Ectodermal cell (in vitro differentiated cells): ENCODE results near the gene ZBED6.
"Not testable (repeated sequence)": the region's sequence is repeated elsewhere in the genome, so short reads cannot be mapped to it uniquely, and the experiment has no call there.

Experiments used
- H3K27ac ChIP-seq: 2 replicates; pipeline ENCODE4 v1.7.0; 2013; ENCODE audit warnings: mild to moderate bottlenecking, low read depth, low read length; ENCODE audit not compliant: insufficient read depth, poor library complexity, severe bottlenecking
- H3K27me3 ChIP-seq: 2 replicates; pipeline ENCODE4 v1.7.0; 2013; ENCODE audit warnings: mild to moderate bottlenecking, low read length; ENCODE audit not compliant: insufficient read depth, control insufficient read depth, poor library complexity, severe bottlenecking
- H3K36me3 ChIP-seq: one replicate; pipeline ENCODE4 v1.7.0; 2013; ENCODE audit warnings: low read length; ENCODE audit not compliant: control insufficient read depth, insufficient read depth
- H3K4me1 ChIP-seq: one replicate; pipeline ENCODE4 v1.7.0; 2013; ENCODE audit warnings: low read length; ENCODE audit not compliant: control insufficient read depth, insufficient read depth
- H3K4me3 ChIP-seq: 2 replicates; pipeline ENCODE4 v1.7.0; 2013; ENCODE audit warnings: low read depth, low read length, control low read depth; ENCODE audit not compliant: insufficient read depth
- H3K9me3 ChIP-seq: 2 replicates; pipeline ENCODE4 v1.7.0; 2013; ENCODE audit warnings: mild to moderate bottlenecking, low read length, moderate library complexity; ENCODE audit not compliant: control insufficient read depth
- WGBS, 2 experiments: methylation state at CpG; one replicate each; pipeline ENCODE4 v1.1.7; 2013; ENCODE audit warnings: missing lambda C conversion rate in 2 of 2; 5-methylcytosine and 5-hydroxymethylcytosine counted together

Gene ZBED6

GRCh38 chr1:203829247-203829646 lies 33.8 kb downstream of the ZBED6 start:
- peaks cover 49% of the 10 kb centered on the region for H3K36me3 ChIP-seq
- WGBS, 2 experiments, result 99 to 100% methylated on average over 5 of the region's 5 CpGs
- H3K27ac ChIP-seq, H3K27me3 ChIP-seq, H3K9me3 ChIP-seq, H3K4me3 ChIP-seq, H3K4me1 ChIP-seq: not testable (repeated sequence)

GRCh38 chr1:203835476-203835875 lies 40.1 kb downstream of the ZBED6 start:
- Histone ChIP-seq H3K4me3 (no peak overlapping the region), H3K27ac (no peak overlapping the region), H3K36me3 (peaks cover 64% of the 10 kb centered on the region), H3K9me3 (no peaks in the 10 kb centered on the region), H3K4me1 (no peaks in the 10 kb centered on the region), H3K27me3 (no peaks in the 10 kb centered on the region)
- 93 to 97% methylated on average over 3 of the region's 3 CpGs for WGBS, 2 experiments

- H3K36me3 ChIP-seq, result peaks cover 74% of the 10 kb centered on the region
- 96% methylated on average over 5 of the region's 5 CpGs for WGBS, 2 experiments
- no peak overlapping the region for H3K27ac ChIP-seq
- no peaks in the 10 kb centered on the region for H3K9me3 ChIP-seq
- H3K4me3 ChIP-seq, result no peak overlapping the region
- no peaks in the 10 kb centered on the region for H3K4me1 ChIP-seq
- H3K27me3 ChIP-seq, result no peaks in the 10 kb centered on the region
Observed at GRCh38 chr1:203839081-203839480, 43.7 kb downstream of the ZBED6 start.

- H3K27me3 ChIP-seq, result no peaks in the 10 kb centered on the region
- no peak overlapping the region for H3K4me3 ChIP-seq
- H3K4me1 ChIP-seq, result no peaks in the 10 kb centered on the region
- peaks cover 71% of the 10 kb centered on the region for H3K36me3 ChIP-seq
- no peaks in the 10 kb centered on the region for H3K9me3 ChIP-seq
- 95 to 96% methylated on average over 4 of the region's 4 CpGs for WGBS, 2 experiments
- no peak overlapping the region for H3K27ac ChIP-seq
Observed at GRCh38 chr1:203840208-203840808, 44.9 kb downstream of the ZBED6 start.

GRCh38 chr1:203842559-203842876 lies 47.1 kb downstream of the ZBED6 start:
- Histone ChIP-seq H3K9me3 (no peaks in the 10 kb centered on the region), H3K27ac (no peak overlapping the region), H3K4me1 (no peaks in the 10 kb centered on the region), H3K36me3 (peaks cover 67% of the 10 kb centered on the region), H3K4me3 (no peak overlapping the region), H3K27me3 (no peaks in the 10 kb centered on the region)
- no CpG with 5 or more reads among the region's 2 CpGs for WGBS, 2 experiments

GRCh38 chr1:203843435-203843834 lies 48.0 kb downstream of the ZBED6 start:
- Histone ChIP-seq H3K27me3 (no peaks in the 10 kb centered on the region), H3K4me1 (no peaks in the 10 kb centered on the region), H3K4me3 (no peak overlapping the region), H3K36me3 (peaks cover 65% of the 10 kb centered on the region), H3K9me3 (no peaks in the 10 kb centered on the region), H3K27ac (no peak overlapping the region)
- 86 to 100% methylated on average over 1 of the region's 1 CpG for WGBS, 2 experiments
